H1 (cell line): Measurements from ENCODE around the gene AFAP1L2. TPM values are rescaled to one million over a fixed set of nuclear protein-coding genes. Genes with fewer than 3 reads are reported as not detected.

Source experiments
- HDAC6 ChIP-seq: IDR thresholded peaks from one replicate; pipeline ENCODE4 v1.7.1; 2012; ENCODE audit warnings: low read depth, mild to moderate bottlenecking, inconsistent platforms, low read length, moderate library complexity
- polyA plus RNA-seq, 7 experiments: library from polyadenylated mRNA; depleted of rRNA in 3 of 7; stranded (reverse) in 5 of 7; unstranded in 2 of 7; fragments of >200 nt in 5 of 7; fragments of 200-250 nt in 2 of 7; gene quantifications; 1 replicate in 5 of 7; 2 replicates in 1 of 7; 4 replicates in 1 of 7; pipeline versions ENCODE4 v1.2.1 to v1.2.3, GENCODE V29; 2011 to 2013; ENCODE audit warnings: missing spikeins in 2 of 7, mixed read lengths in 2 of 7
- total RNA-seq: library from RNA; stranded (reverse); fragmentation: NEBNext Ultra II Directional; extraction: Animal tissue kit (Norgen Biotek cat#: 25700); gene quantifications from 2 replicates; pipeline ENCODE4 v1.2.1, GENCODE V29; 2021

Gene AFAP1L2
- total and polyA plus RNA-seq, 2 of the 8 experiments (the other 6 are each of a cell fraction or from before 2014, with no cell fraction given): 3.9 to 6.4 TPM

- TF ChIP-seq HDAC6: no peak
- TF ChIP-seq, all 59 proteins: peak for 0
Observed at GRCh38 chr10:114252092-114252491, 152.2 kb downstream of the AFAP1L2 start (continued).
